Measurements from ENCODE around the gene SORBS2. TPM values are rescaled to one million over a fixed set of nuclear protein-coding genes. Genes with fewer than 3 reads are reported as not detected.

The SORBS2 gene
- total RNA-seq, 1 donor from 2014 or later: 1.1 TPM

- Histone ChIP-seq H3K36me3 (ENCODE audit: control insufficient read depth, insufficient read depth, low read length) (no peaks in the 10 kb centered on the region), H3K4me3 (ENCODE audit: low read depth, low read length) (peak overlapping the region; percentile 19), H3K27me3 (ENCODE audit: control insufficient read depth, insufficient read depth, low read length) (no peaks in the 10 kb centered on the region)
- FAIRE-seq (no peak), DNase-seq (ENCODE audit: low read depth) (peak; percentile 65)
- TF ChIP-seq CTCF (IDR thresholded peaks at IDR 0.05; ENCODE audit: insufficient read depth, low read length, severe bottlenecking): no peak
These were observed 118.3 kb downstream of the SORBS2 start for GRCh38 chr4:185693548-185694215.

DNA sequence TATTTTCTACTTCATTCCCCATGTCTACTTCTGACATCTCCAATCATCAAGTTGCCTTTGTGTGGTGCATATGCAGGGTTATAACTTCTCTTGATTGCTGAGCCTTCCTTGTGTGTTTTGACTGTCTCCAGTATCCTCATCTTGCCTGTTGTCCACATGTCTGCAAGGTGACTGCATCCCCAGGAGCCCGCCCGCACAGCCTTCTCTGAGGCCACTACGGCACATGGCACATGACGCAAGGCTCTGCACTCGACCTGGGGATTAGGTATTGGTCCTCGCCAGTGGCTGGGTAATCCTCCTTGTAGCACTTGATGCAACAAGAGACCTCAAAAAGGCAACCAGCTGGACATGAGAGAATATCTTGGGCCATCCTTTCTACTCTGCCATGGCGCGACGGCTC is 122.6 kb downstream of the SORBS2 start:
- H3K4me3 ChIP-seq (ENCODE audit: low read depth, low read length): no peak overlapping the region

GRCh38 chr4:185685804-185686203 is 126.2 kb downstream of the SORBS2 start:
- FAIRE-seq: no peak
- no peak for TF ChIP-seq CTCF (IDR thresholded peaks at IDR 0.05; ENCODE audit: insufficient read depth, low read length, severe bottlenecking)

More for the DNA sequence above, 122.6 kb downstream of the SORBS2 start:
- FAIRE-seq (no peak), DNase-seq (ENCODE audit: low read depth) (no peak)
- no peak for TF ChIP-seq CTCF (IDR thresholded peaks at IDR 0.05; ENCODE audit: insufficient read depth, low read length, severe bottlenecking)
- H3K36me3 ChIP-seq (ENCODE audit: control insufficient read depth, insufficient read depth, low read length): no peaks in the 10 kb centered on the region
- no peaks in the 10 kb centered on the region for H3K27me3 ChIP-seq (ENCODE audit: control insufficient read depth, insufficient read depth, low read length)

DNA sequence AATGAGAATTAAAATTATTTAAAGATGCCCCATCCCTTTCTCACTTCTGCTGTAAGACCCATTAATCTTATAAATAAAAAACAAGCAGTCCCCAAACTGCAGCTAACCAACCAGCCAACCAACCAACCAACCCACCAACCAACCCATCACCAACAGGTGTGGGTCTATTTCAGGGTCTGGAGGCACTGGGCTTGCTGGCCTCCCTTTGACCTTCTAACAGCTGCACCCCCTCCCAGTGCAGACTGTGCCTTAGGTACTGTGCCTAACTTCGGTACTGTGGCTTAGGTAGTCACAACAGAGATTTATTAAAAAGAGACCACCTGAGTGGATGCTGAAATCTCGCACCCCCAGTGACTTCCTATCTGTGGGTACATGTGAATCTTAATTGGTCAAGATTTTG is 128.1 kb downstream of the SORBS2 start:
- FAIRE-seq (no peak), DNase-seq (ENCODE audit: low read depth) (no peak)
- Histone ChIP-seq H3K4me3 (ENCODE audit: low read depth, low read length) (no peak overlapping the region), H3K36me3 (ENCODE audit: control insufficient read depth, insufficient read depth, low read length) (no peaks in the 10 kb centered on the region), H3K27me3 (ENCODE audit: control insufficient read depth, insufficient read depth, low read length) (no peaks in the 10 kb centered on the region)
- TF ChIP-seq CTCF (IDR thresholded peaks at IDR 0.05; ENCODE audit: insufficient read depth, low read length, severe bottlenecking): no peak

More at GRCh38 chr4:185685804-185686203, 126.2 kb downstream of the SORBS2 start:
- Histone ChIP-seq H3K36me3 (ENCODE audit: control insufficient read depth, insufficient read depth, low read length) (no peaks in the 10 kb centered on the region), H3K4me3 (ENCODE audit: low read depth, low read length) (no peak overlapping the region), H3K27me3 (ENCODE audit: control insufficient read depth, insufficient read depth, low read length) (no peaks in the 10 kb centered on the region)
- no peak for DNase-seq (ENCODE audit: low read depth)

GRCh38 chr4:185683222-185683621 is 128.8 kb downstream of the SORBS2 start:
- FAIRE-seq: peak; percentile 96
- no peak for TF ChIP-seq CTCF (IDR thresholded peaks at IDR 0.05; ENCODE audit: insufficient read depth, low read length, severe bottlenecking)
- H3K4me3 ChIP-seq (ENCODE audit: low read depth, low read length): no peak overlapping the region

DNA sequence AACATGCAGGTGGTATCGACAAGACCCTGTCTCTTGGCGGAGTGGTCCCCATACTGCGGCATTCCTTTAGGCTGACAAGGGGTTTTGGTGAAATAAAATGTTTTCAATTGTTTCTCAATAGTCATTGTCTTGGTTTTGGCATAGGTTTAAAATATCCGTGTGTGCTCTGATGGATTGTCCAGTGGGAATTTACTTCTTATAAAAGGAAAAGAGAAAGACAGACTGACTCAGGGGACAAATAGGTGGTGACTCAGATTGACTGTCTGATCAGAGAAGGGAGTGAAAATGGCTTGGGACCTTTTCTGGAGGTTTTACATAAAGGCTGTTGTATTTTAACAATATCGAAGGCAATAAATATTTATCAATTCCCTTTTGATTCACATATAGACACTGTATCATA is 129.8 kb downstream of the SORBS2 start:
- Histone ChIP-seq H3K4me3 (ENCODE audit: low read depth, low read length) (no peak overlapping the region), H3K36me3 (ENCODE audit: control insufficient read depth, insufficient read depth, low read length) (no peaks in the 10 kb centered on the region), H3K27me3 (ENCODE audit: control insufficient read depth, insufficient read depth, low read length) (no peaks in the 10 kb centered on the region)
- FAIRE-seq: no peak
- TF ChIP-seq CTCF (IDR thresholded peaks at IDR 0.05; ENCODE audit: insufficient read depth, low read length, severe bottlenecking): no peak
- peak; percentile 78 for DNase-seq (ENCODE audit: low read depth)

More at GRCh38 chr4:185683222-185683621, 128.8 kb downstream of the SORBS2 start:
- H3K36me3 ChIP-seq (ENCODE audit: control insufficient read depth, insufficient read depth, low read length): no peaks in the 10 kb centered on the region
- no peaks in the 10 kb centered on the region for H3K27me3 ChIP-seq (ENCODE audit: control insufficient read depth, insufficient read depth, low read length)
- no peak for DNase-seq (ENCODE audit: low read depth)
